ENCODE measurements around the gene ESRRB.

DNA sequence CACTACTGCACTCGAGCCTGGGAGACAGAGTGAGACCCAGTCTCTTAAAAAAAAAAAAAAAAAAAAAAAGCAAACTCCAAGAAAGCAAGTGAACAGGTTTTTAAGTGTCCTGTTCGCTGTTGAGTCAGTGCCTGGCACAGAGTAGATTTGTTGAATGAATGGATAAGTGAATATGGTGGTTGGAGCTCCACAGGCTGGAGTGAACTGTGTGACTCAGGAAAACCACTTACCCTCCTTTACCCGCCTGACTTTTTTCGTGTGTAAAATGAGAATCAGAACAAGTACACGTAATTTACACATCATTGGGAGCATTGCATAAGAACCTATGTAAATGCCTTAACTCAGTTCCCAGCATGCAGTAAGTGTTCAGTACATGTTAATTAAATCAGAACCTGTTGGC, 24.0 kb upstream of the ESRRB start:
- TF ChIP-seq, protein P1, sequence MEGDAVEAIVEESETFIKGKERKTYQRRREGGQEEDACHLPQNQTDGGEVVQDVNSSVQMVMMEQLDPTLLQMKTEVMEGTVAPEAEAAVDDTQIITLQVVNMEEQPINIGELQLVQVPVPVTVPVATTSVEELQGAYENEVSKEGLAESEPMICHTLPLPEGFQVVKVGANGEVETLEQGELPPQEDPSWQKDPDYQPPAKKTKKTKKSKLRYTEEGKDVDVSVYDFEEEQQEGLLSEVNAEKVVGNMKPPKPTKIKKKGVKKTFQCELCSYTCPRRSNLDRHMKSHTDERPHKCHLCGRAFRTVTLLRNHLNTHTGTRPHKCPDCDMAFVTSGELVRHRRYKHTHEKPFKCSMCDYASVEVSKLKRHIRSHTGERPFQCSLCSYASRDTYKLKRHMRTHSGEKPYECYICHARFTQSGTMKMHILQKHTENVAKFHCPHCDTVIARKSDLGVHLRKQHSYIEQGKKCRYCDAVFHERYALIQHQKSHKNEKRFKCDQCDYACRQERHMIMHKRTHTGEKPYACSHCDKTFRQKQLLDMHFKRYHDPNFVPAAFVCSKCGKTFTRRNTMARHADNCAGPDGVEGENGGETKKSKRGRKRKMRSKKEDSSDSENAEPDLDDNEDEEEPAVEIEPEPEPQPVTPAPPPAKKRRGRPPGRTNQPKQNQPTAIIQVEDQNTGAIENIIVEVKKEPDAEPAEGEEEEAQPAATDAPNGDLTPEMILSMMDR (conservative IDR thresholded peaks at IDR 0.05; ENCODE audit: low read length) = no peak
- no peak for TF ChIP-seq EZH2phosphoT487 (IDR thresholded peaks at IDR 0.05; ENCODE audit: borderline replicate concordance, low read depth, low read length)
